HG03457 (cell line): Measurements from ENCODE around the gene STRA8.

Source experiments
- ATAC-seq: cut with Tn5 transposase; IDR thresholded peaks from one replicate; pipeline ENCODE4 v1.9.1; 2021; ENCODE audit warnings: moderate number of reproducible peaks; ENCODE audit not compliant: unreplicated experiment

Gene STRA8

GRCh38 chr7:135262623-135263320, 29.1 kb downstream of the STRA8 start:
- no peak for ATAC-seq

GRCh38 chr7:135263321-135263970, 29.8 kb downstream of the STRA8 start:
- no peak for ATAC-seq

GRCh38 chr7:135265637-135266036, 32.0 kb downstream of the STRA8 start:
- no peak for ATAC-seq

GRCh38 chr7:135269921-135270320, 36.3 kb downstream of the STRA8 start:
- ATAC-seq = no peak

- ATAC-seq = no peak
Observed at GRCh38 chr7:135270577-135271254, 37.1 kb downstream of the STRA8 start.

DNA sequence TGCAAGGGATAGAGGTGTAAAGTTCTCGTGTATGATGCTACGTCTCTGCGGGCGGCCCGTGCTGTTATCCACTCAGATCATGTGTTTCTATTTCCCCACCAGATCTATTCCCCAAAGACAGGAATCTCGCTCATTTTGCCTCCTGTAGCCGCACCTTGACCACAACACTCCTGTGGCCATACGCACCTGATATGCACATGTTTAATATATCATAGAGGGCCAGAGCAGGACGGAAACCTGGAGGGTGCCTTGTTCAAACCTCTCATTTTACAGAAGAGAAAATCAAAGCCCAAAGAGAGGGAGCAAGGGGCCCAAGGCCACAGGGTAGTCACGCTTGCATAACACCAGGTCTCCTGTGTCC, 37.6 kb downstream of the STRA8 start:
- no peak for ATAC-seq

DNA sequence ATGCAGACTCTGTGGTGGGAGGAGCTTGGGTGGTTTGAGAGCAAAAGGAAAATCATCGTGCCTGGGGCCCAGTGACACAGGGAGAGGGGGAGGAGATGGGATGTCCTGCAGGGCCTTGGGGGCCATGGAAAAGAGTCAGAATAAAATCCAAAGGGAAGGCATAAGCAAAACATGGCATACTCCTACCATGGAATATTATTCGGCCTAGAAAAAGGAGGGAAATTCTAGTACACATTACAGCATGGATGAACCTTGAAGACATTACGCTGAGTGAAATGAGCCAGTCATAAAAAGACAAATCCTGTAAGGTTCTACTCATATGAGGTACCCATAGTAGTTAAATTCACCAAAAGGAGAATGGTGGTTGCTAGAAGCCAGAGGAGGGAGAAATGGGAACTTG, 38.7 kb downstream of the STRA8 start:
- no peak for ATAC-seq

GRCh38 chr7:135273581-135273980, 39.9 kb downstream of the STRA8 start:
- ATAC-seq = no peak

- ATAC-seq = peak; percentile 90
Observed at GRCh38 chr7:135274495-135275268, 41.0 kb downstream of the STRA8 start.

DNA sequence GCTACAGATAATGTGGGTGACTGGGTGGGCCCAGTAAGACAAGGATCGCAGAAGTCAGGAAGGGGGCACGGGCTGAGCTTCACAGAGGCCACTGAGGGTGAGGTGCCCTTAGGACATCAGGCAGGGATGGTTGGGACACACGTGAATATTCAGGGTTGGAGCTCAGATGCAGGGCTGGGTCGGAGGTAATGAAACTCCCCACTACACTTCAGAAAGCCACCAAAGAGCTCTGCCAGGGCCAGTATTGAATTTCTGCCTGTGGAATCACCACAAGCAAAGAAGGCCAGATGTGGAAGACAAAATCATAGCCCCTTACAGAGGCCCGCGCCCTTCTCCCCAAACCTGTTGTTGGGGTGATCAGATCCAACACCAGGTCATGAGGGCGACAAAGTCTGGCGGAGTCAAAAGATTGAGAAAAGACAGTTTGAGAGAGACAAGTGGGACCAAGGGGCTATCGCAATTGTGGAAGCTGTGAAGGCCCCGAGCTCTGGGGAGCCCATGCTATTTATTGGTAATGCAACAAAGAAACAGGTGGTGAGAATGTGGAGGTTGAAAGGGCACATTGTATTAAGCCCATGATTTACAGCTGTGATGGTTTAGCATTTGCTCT, 42.4 kb downstream of the STRA8 start:
- no peak for ATAC-seq

GRCh38 chr7:135277161-135277560, 43.5 kb downstream of the STRA8 start:
- ATAC-seq = no peak

DNA sequence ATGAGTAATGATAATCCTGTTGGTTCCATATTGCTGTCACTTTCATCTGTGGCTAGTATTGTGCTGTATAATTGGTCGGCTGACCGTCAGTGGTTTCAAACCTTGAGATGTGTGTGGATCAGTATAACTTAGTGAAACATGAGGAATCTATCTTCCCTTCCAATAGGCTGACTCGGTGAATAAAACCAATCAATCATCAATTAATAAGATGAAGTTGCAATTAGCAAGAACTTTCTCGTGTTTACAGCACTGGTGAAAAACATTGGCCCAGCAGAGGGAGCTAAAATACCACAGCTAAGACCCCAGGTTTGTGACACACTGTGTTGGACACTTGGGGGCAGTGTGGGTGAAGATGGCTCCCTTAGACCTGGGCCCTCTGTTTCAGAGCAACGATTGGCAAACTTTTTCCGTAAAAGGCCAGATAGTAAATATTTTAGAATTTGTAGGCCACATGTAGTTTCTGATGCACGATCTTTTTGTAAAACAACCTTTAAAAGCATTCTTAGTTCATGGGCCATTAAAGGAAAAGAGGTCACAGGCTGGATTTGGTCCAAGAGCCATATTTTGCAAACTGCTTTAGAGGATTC, 47.8 kb downstream of the STRA8 start:
- peak; percentile 97 for ATAC-seq

DNA sequence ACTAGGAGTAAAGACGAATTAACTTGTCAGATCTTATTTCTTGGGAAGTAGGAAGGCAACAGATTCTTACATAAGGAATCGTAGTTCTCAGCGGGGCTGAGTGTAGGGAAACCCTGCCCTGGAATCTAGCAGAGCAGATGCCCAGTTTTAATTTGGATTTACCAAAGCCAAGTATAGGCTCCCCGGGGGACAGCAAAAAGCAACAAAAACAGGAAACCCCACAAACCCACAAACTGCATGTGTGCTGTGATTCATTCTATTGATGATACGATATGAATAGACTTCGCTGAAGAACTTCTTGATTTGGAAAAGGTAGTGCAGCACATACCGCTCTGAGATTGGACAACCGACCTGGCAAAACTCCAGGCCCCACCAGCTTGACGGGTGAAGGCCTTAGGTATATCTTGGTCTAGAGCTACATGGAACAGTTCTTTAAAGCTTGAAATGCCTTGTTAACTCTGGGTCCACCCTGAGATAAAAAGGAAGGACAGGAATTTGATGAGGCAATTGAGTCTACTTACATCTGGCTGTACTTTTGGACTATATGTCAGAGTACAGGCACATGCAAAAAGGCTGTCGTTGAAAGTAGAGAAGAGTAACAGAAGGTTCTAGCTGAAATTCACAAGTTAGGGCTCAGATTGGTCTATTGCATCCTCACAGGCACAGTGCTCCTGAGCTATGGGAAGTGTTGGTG, 49.1 kb downstream of the STRA8 start:
- ATAC-seq = no peak

GRCh38 chr7:135283959-135284638, 50.5 kb downstream of the STRA8 start:
- no peak for ATAC-seq

DNA sequence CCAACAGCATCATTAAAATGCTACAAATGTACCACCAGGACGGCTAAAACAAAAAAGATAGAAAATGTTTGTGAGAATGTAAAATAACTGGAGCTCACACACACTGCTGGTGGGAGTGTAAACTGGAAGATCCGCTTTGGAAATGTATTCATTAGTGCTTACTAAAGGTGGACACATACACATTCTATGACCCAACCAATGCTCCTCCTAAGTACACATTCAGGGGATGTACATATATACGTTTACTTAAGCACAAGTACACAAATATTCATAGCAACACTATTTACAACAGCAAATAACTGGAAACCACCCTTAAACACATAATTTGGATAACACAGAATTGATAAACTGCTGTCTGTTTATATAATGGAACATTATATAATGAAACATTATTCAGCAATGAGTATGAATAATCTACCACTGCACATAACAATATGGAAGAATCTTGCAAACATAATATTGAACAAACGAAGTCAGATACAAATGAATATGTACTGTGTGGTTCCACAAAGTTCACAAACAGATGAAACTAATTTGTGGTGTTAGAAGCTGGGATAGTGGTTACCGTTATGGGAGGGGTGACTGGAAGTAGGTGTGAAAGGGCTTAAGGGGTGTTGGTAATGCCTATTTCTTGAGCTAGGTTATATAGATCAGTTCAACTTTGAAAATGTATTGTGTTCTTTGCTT, 52.1 kb downstream of the STRA8 start:
- no peak for ATAC-seq

- no peak for ATAC-seq
Observed at GRCh38 chr7:135286876-135287275, 53.2 kb downstream of the STRA8 start.

GRCh38 chr7:135290594-135290993, 57.0 kb downstream of the STRA8 start:
- ATAC-seq = no peak

- ATAC-seq = no peak
Observed at GRCh38 chr7:135291809-135292253, 58.2 kb downstream of the STRA8 start.

DNA sequence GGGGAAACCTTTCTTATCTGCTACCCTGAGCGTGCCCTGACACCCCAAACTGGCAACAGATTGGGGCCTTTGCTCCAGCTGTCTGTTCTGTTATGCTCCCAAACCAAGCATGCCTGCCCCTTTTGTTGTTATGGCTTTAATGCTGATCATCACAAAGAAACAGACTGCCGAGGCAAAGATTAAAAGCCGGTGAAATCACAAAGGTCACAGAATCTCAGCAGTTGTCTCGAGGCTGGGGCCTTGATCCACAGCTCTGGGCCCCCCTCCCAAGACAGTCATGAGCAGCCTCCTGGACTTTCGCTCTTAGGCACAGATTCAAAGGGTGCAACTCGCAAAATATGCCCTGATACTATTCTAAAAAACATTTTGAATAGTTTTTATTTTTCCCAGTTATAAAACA, 65.6 kb downstream of the STRA8 start:
- no peak for ATAC-seq
